Measurements from ENCODE around the gene CCDC187. TPM values are rescaled to one million over a fixed set of nuclear protein-coding genes. Genes with fewer than 3 reads are reported as not detected.

CCDC187 gene
- total RNA-seq, 1 donor: 0.10 TPM

DNA sequence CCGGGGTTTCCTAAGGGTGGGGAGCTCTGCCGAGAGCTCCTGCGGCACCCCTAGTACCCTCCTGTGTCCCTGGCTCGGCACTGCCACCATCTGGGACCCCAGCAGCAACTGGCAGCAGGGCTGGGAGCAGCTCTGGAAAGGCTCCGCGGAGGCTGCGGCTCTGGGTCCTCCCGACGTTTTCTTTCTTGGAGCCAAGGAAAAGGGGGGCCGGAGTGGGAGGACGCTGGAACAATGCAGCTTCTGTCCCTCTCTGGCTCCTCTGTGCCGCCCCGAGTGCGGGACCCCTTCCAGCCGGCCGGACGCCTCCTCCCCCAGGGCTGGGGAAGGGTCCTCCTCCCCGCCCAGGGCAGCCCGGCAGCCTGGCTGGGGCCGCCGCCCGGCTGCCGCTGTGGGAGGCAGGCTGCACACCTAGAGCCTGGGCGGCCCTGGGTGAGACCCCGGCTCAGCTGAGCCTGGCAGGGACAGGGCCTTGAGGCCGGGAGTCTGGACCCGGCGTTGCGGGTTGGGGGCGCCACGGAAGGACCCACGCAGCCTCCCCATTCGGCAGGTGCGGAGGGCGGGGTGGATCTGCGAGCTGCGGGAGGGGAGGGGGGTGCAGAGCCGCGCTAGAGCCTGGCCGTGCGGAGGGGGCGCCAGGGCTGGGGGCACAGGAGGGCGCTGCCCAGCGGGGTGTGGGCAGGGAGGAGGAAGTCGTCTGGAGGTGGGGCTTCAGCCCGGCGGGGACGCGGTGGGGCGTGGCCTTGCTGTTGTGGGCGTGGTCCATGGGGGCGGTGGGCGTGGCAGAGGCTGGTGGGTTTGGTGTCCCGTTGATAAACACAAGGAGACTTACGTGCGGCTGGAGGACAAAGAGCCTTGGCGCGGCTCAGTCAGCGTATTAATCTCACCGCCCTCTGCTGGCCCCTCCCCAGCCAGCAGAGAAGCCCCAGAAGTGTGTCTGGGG, 38.6 kb upstream of the CCDC187 start:
- H3K27me3 ChIP-seq (ENCODE audit: insufficient read depth, low read length): no peaks in the 10 kb centered on the region
- H3K9me3 ChIP-seq (ENCODE audit: low read depth, low read length): no peaks in the 10 kb centered on the region
- H3K4me3 ChIP-seq (ENCODE audit: low read length): no peak overlapping the region
- no peaks in the 10 kb centered on the region for H3K4me1 ChIP-seq (ENCODE audit: insufficient read depth, low read length)

GRCh38 chr9:136341769-136342168, 37.9 kb upstream of the CCDC187 start:
- no peak overlapping the region for H3K4me3 ChIP-seq (ENCODE audit: low read length)

GRCh38 chr9:136341042-136341655, 37.3 kb upstream of the CCDC187 start:
- Histone ChIP-seq H3K4me1 (ENCODE audit: insufficient read depth, low read length) (no peaks in the 10 kb centered on the region), H3K9me3 (ENCODE audit: low read depth, low read length) (no peaks in the 10 kb centered on the region), H3K27me3 (ENCODE audit: insufficient read depth, low read length) (no peaks in the 10 kb centered on the region), H3K4me3 (ENCODE audit: low read length) (no peak overlapping the region)

More at GRCh38 chr9:136341769-136342168, 37.9 kb upstream of the CCDC187 start:
- no peaks in the 10 kb centered on the region for H3K9me3 ChIP-seq (ENCODE audit: low read depth, low read length)
- H3K27me3 ChIP-seq (ENCODE audit: insufficient read depth, low read length): no peaks in the 10 kb centered on the region
- H3K4me1 ChIP-seq (ENCODE audit: insufficient read depth, low read length): no peaks in the 10 kb centered on the region

- Histone ChIP-seq H3K9me3 (ENCODE audit: low read depth, low read length) (no peaks in the 10 kb centered on the region), H3K27me3 (ENCODE audit: insufficient read depth, low read length) (no peaks in the 10 kb centered on the region), H3K4me1 (ENCODE audit: insufficient read depth, low read length) (no peaks in the 10 kb centered on the region), H3K4me3 (ENCODE audit: low read length) (no peak overlapping the region)
Measured at GRCh38 chr9:136340356-136341041, 36.6 kb upstream of the CCDC187 start.

DNA sequence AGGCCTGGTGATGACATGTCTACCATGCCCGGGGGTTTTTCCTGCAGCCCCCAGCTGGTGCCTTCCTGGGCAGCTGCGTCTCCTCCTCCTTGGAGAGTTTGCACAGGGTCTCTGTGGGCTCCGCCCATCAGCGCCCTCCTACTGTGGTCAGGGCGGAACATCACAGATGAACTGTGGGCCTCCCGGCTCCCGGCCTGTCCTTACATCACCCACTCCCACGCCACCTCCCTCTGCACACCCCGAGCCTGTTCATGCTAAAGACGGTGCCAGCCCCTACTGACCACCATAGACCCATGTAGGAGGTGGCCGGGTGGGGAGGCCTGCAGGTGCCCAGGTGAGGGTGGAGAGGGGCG, 36.0 kb upstream of the CCDC187 start:
- no peaks in the 10 kb centered on the region for H3K9me3 ChIP-seq (ENCODE audit: low read depth, low read length)
- H3K27me3 ChIP-seq (ENCODE audit: insufficient read depth, low read length): no peaks in the 10 kb centered on the region
- no peaks in the 10 kb centered on the region for H3K4me1 ChIP-seq (ENCODE audit: insufficient read depth, low read length)
- no peak overlapping the region for H3K4me3 ChIP-seq (ENCODE audit: low read length)

- H3K9me3 ChIP-seq (ENCODE audit: low read depth, low read length): no peaks in the 10 kb centered on the region
- no peaks in the 10 kb centered on the region for H3K27me3 ChIP-seq (ENCODE audit: insufficient read depth, low read length)
- H3K4me1 ChIP-seq (ENCODE audit: insufficient read depth, low read length): no peaks in the 10 kb centered on the region
- no peak overlapping the region for H3K4me3 ChIP-seq (ENCODE audit: low read length)
Measured at GRCh38 chr9:136339173-136339957, 35.5 kb upstream of the CCDC187 start.

- Histone ChIP-seq H3K9me3 (ENCODE audit: low read depth, low read length) (no peaks in the 10 kb centered on the region), H3K27me3 (ENCODE audit: insufficient read depth, low read length) (no peaks in the 10 kb centered on the region), H3K4me3 (ENCODE audit: low read length) (no peak overlapping the region), H3K4me1 (ENCODE audit: insufficient read depth, low read length) (no peaks in the 10 kb centered on the region)
Measured at GRCh38 chr9:136338511-136338910, 34.6 kb upstream of the CCDC187 start.

DNA sequence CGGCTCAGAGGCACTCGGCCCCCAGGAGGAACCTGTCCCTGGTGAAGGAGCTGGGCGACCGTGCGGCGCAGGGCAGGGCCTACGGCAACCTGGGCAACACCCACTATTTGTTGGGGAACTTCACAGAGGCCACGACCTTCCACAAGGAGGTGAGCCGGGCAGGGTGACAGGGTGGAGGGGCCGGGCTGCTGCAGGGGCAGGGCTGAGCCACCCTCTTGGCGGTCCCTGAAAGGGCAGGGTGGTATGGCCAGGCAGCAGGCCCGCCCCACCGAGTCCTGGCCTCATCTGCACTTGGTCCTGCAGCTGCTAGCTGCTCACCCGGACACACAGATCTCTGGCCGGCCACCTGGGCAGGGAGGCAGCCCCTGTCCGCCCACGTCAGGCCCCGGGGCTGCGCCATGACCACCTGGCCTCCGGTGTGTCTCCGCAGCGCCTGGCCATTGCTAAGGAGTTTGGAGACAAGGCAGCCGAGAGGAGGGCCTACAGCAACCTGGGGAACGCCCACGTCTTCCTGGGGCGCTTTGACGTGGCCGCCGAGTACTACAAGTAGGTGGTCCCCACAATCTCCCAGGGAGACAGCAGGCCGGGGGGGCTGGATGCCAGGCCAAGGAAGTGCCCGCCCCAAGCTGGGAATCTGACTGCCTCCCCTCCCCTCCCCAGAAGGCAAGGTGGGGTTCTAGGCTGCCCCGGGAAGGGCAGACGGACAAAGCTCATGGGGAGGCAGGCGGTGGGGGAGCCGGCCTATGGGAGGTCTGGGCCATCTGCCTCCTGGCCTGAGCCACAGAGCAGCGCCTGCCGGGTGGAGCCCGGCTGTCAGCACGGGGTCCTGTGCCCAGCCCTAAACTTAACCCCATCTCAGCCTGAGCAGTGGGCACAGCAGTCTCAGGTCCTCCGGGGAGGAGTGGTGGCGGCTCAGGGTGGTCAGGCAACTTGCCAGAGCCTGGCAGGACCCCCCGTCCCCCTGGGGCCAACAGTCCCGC, 33.8 kb upstream of the CCDC187 start:
- Histone ChIP-seq H3K4me1 (ENCODE audit: insufficient read depth, low read length) (no peaks in the 10 kb centered on the region), H3K27me3 (ENCODE audit: insufficient read depth, low read length) (no peaks in the 10 kb centered on the region), H3K4me3 (ENCODE audit: low read length) (no peak overlapping the region), H3K9me3 (ENCODE audit: low read depth, low read length) (no peaks in the 10 kb centered on the region)

DNA sequence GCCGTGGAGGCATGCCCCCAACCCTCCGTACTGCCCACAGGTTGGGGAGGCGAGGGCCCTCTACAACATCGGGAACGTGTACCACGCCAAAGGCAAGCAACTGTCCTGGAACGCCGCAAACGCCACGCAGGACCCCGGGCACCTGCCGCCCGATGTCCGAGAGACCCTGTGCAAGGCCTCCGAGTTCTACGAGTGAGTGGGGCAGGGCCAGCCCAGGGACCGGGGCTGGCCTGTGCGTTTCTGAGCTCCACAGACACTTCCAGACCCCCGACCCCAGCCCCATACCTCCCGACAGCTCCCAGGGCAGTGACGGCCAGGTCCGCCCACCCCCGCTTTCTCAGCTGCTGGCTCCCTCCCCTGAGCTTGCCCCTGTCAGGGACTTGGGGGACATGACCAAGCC, 33.0 kb upstream of the CCDC187 start:
- no peak overlapping the region for H3K4me3 ChIP-seq (ENCODE audit: low read length)
- H3K4me1 ChIP-seq (ENCODE audit: insufficient read depth, low read length): no peaks in the 10 kb centered on the region
- H3K27me3 ChIP-seq (ENCODE audit: insufficient read depth, low read length): no peaks in the 10 kb centered on the region
- H3K9me3 ChIP-seq (ENCODE audit: low read depth, low read length): no peaks in the 10 kb centered on the region

DNA sequence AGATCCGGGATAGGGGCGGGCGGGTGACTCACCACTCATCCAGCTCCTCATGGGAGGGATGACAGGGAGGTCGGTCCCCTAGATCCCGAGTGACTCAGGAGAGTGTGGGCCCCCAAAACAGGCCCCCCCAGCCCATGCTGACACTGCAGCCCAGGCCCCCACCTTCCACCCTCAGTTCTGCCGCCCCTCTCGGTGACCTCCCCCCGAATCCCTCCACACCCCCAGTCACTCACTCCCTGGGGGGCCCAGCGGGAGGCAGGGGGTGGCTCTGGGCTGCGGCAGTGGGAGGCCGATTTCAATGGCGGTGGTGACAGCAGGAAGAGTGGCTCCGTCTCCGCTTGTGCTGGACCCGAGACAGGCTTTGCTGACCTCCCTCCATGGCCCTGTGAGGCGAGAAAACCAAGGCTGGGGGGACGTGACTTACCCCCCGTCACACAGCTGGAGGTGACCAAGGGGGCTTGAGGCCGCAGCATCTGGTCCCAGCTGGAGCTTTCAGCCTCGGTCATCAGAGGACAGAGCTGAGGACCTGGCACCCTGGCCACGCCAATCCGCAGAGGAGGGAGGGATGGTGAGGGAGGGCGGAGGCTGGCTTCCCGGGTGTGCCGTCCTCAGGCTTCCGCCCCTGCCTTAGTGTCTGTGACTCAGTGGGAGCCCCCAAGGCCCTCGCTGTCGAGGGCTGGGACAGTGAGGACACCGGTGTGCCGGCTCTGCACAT, 32.4 kb upstream of the CCDC187 start:
- H3K27me3 ChIP-seq (ENCODE audit: insufficient read depth, low read length): no peaks in the 10 kb centered on the region
- H3K4me3 ChIP-seq (ENCODE audit: low read length): no peak overlapping the region
- no peaks in the 10 kb centered on the region for H3K4me1 ChIP-seq (ENCODE audit: insufficient read depth, low read length)
- no peaks in the 10 kb centered on the region for H3K9me3 ChIP-seq (ENCODE audit: low read depth, low read length)

DNA sequence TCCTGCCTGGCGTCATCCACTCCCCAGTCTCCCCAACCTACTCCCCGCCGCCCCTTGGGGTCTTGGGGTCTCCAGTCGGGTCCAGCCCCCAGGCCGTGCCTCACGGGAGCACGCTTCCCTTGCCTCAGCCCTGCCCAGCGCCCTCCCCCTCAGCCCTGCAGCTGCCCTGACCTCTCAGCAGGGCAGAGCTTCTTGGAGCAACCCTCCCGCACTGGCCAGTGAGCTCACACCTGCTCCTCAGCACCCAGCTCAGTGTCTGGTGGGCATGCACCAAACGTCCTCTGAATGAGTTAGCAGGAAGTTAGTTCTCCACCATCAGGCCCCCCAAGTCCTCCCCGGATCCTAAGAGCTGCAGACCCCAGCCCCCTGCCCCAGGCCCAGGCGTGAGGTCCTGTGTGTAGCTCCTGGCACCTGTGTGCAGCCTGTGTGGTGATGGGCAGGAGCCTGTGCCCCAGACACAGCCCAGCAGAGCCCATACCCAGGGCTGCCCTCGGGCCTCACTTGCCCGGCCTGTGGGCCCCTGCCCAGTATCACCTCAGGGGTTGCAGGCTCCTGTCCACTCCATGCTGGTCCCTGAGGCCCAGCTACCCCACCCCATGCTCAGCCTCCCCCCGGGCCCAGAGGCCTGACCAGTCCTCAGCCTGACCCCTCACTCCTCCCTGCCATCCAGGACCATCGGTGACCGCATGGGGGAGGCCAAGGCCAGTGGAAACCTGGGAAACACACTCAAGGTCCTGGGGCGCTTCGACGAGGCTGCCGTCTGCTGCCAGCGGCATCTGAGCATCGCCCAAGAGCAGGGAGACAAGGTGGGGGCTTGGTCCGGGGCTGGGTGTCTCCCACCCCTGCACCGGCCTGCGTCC, 31.6 kb upstream of the CCDC187 start:
- H3K4me3 ChIP-seq (ENCODE audit: low read length): no peak overlapping the region
- no peaks in the 10 kb centered on the region for H3K9me3 ChIP-seq (ENCODE audit: low read depth, low read length)
- no peaks in the 10 kb centered on the region for H3K4me1 ChIP-seq (ENCODE audit: insufficient read depth, low read length)
- no peaks in the 10 kb centered on the region for H3K27me3 ChIP-seq (ENCODE audit: insufficient read depth, low read length)

DNA sequence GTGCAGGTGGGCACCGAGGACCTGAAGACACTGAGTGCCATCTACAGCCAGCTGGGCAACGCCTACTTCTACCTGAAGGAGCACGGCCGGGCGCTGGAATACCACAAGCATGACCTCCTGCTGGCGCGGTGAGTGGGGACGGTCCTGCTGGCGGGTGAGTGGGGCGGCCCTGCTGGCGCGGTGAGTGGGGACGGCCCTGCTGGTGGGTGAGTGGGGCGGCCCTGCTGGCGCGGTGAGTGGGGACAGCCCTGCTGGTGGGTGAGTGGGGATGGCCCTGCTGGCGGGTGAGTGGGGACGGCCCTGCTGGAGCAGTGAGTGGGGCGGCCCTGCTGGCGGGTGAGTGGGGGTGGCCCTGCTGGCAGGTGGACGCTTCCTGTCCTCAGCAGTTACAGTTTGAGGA, 30.6 kb upstream of the CCDC187 start:
- H3K4me3 ChIP-seq (ENCODE audit: low read length): no peak overlapping the region
- no peaks in the 10 kb centered on the region for H3K27me3 ChIP-seq (ENCODE audit: insufficient read depth, low read length)

GRCh38 chr9:136333486-136333885, 29.6 kb upstream of the CCDC187 start:
- no peaks in the 10 kb centered on the region for H3K9me3 ChIP-seq (ENCODE audit: low read depth, low read length)
- H3K4me1 ChIP-seq (ENCODE audit: insufficient read depth, low read length): peaks cover 5% of the 10 kb centered on the region
- H3K27me3 ChIP-seq (ENCODE audit: insufficient read depth, low read length): no peaks in the 10 kb centered on the region
- H3K4me3 ChIP-seq (ENCODE audit: low read length): no peak overlapping the region

More for the DNA sequence above, 30.6 kb upstream of the CCDC187 start:
- Histone ChIP-seq H3K4me1 (ENCODE audit: insufficient read depth, low read length) (no peaks in the 10 kb centered on the region), H3K9me3 (ENCODE audit: low read depth, low read length) (no peaks in the 10 kb centered on the region)

Measured in mononuclear cell (primary cell).